ENCODE data around the gene TMC2. TPM values are rescaled to one million over a fixed set of nuclear protein-coding genes. Genes with fewer than 3 reads are reported as not detected.

The TMC2 gene
- total RNA-seq, 1 donor from 2014 or later = 0.12 TPM

- no peak for DNase-seq (ENCODE audit: low spot score)
Measured at GRCh38 chr20:2585811-2586210, 49.4 kb downstream of the TMC2 start.

GRCh38 chr20:2593756-2594155 is 57.4 kb downstream of the TMC2 start:
- no peak for DNase-seq (ENCODE audit: low spot score)

- DNase-seq (ENCODE audit: low spot score) = no peak
Measured at GRCh38 chr20:2595076-2595475, 58.7 kb downstream of the TMC2 start.

GRCh38 chr20:2596673-2597279 is 60.4 kb downstream of the TMC2 start:
- no peak for DNase-seq (ENCODE audit: low spot score)

GRCh38 chr20:2599288-2600006 is 63.1 kb downstream of the TMC2 start:
- no peak for DNase-seq (ENCODE audit: low spot score)

GRCh38 chr20:2602046-2602735 is 65.8 kb downstream of the TMC2 start:
- DNase-seq (ENCODE audit: low spot score) = no peak

GRCh38 chr20:2602746-2603145 is 66.4 kb downstream of the TMC2 start:
- DNase-seq (ENCODE audit: low spot score) = no peak

- DNase-seq (ENCODE audit: low spot score) = no peak
Measured at GRCh38 chr20:2603816-2604505, 67.6 kb downstream of the TMC2 start.

- DNase-seq (ENCODE audit: low spot score) = no peak
Measured at GRCh38 chr20:2604506-2604835, 68.1 kb downstream of the TMC2 start.

GRCh38 chr20:2606507-2607006 is 70.2 kb downstream of the TMC2 start:
- no peak for DNase-seq (ENCODE audit: low spot score)

- DNase-seq (ENCODE audit: low spot score) = no peak
Measured at GRCh38 chr20:2610326-2610725, 74.0 kb downstream of the TMC2 start.

- DNase-seq (ENCODE audit: low spot score) = no peak
Measured at GRCh38 chr20:2610941-2611720, 74.8 kb downstream of the TMC2 start.

GRCh38 chr20:2612073-2612472 is 75.7 kb downstream of the TMC2 start:
- DNase-seq (ENCODE audit: low spot score) = no peak

- no peak for DNase-seq (ENCODE audit: low spot score)
Measured at GRCh38 chr20:2616634-2617033, 80.3 kb downstream of the TMC2 start.

- DNase-seq (ENCODE audit: low spot score) = no peak
Measured at GRCh38 chr20:2617099-2617714, 80.8 kb downstream of the TMC2 start.

GRCh38 chr20:2618815-2619214 is 82.4 kb downstream of the TMC2 start:
- no peak for DNase-seq (ENCODE audit: low spot score)

GRCh38 chr20:2619337-2619736 is 83.0 kb downstream of the TMC2 start:
- DNase-seq (ENCODE audit: low spot score) = no peak

GRCh38 chr20:2619961-2620595 is 83.7 kb downstream of the TMC2 start:
- DNase-seq (ENCODE audit: low spot score) = no peak

GRCh38 chr20:2624190-2624589 is 87.8 kb downstream of the TMC2 start:
- DNase-seq (ENCODE audit: low spot score) = peak; percentile 34

- DNase-seq (ENCODE audit: low spot score) = no peak
Measured at GRCh38 chr20:2625062-2625461, 88.7 kb downstream of the TMC2 start.
